HG03045 (cell line): ENCODE data around the gene CKAP2.
A peak's percentile ranks its signal among the peaks of the same experiment; 100 is the strongest.
"Not testable (repeated sequence)": the region's sequence is repeated elsewhere in the genome, so short reads cannot be mapped to it uniquely, and the experiment has no call there.

ENCODE experiments used
- ATAC-seq: cut with Tn5 transposase; IDR thresholded peaks from one replicate; pipeline ENCODE4 v1.9.1; 2021; ENCODE audit warnings: mild to moderate bottlenecking, moderate library complexity; ENCODE audit not compliant: unreplicated experiment

The CKAP2 gene

DNA sequence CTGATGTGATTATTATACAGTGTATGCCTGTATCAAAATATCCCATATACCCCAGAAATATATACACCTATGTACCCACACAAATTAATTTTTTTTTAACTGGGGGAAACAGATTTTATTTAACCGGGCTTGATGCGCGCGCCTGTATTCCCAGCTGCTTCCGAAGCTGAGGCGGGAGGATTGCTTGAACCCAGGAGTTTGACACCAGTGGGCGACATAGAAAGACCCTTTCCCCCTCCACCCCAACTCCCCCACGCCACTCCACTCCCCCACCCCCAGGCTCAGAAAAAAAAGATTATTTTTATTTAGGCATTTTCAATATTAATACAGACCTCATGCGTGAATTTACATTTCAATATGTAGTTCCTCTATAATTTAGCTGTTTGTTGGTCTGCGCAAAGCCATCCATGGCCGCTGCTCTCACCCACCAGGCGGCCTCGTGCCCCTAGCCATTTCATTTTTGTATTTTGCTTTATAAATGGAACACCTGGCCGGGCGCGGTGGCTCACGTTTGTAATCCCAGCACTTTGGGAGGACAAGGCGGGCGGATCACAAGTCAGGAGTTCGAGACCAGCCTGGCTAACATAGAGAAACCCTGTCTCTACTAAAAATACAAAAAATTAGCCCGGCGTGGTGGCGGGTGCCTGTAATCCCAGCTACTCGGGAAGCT, 4.0 kb upstream of the CKAP2 start:
- no peak for ATAC-seq

DNA sequence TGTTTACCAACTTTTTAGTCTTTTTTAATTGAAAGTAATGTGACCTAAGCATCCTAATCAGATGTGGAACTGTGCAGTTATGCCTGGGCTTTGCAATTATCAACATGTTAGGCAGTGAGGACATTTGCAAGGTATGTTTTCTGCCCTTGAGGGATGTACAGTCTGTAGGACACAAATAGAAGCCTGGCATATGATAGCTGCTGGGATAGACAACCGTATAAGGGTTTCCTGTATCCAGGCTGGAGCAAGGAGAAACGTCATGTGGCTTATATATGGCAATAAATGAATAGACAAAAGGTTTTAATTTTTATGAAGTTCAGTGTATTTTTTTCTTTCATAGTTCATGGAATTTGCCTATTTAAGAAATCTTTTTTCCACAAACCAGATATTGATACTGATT, 2.8 kb upstream of the CKAP2 start:
- no peak for ATAC-seq

DNA sequence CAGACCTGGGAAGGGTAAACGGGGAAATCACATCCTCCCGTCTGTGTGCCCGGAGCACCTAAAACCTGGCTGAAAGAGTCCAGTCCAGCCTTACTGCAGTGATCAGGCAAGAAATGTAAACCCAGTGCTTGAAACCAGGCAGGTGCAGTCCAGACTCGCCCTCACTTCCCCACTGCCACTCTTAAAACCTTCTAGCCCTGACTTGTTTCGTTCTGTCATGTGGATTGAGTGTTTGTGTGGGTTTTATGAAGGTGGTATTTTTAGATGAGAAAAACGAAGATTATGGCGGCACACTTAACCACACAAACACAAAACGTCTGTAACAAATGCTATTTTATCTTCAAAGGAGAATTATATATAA, 839 bp upstream of the CKAP2 start:
- ATAC-seq = peak; percentile 30

DNA sequence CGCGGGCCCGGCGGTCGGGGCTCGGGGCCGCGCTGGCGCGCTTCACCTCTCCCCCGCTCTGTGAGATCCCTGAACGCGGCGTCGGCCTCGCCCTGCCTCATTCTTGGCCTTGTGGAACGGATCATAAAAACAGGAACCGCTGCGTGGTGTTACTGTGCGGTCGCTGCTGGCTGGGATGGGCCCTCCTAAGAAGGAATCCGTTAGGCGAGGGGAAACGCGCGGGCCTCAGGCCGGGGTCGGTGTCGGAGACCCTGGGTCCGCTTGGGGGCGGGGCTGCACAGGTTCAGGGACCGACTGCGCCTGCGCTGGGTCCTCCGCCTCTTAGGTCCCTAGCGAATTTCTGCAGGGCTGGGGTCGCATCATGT, 381 bp downstream of the CKAP2 start:
- ATAC-seq = peak; percentile 33

DNA sequence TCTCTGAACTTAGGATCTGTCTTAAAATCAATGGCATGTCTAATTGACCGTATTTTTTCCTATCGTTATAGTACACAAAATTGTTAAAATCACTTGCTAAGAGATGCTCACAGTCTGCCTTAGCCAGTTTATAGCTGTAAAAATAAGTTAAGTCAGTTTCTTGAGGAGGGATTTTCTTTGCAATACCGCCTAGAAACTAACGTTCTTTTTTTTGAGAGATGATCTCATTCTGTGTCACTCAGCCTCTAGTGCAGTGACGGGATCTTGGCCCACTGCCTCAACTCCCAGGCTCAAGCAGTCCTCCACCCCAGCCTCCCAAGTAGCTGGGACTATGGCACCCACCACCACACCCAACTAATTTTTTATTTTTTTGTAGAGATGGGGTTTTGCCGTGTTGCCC, 4.4 kb downstream of the CKAP2 start:
- ATAC-seq = no peak

DNA sequence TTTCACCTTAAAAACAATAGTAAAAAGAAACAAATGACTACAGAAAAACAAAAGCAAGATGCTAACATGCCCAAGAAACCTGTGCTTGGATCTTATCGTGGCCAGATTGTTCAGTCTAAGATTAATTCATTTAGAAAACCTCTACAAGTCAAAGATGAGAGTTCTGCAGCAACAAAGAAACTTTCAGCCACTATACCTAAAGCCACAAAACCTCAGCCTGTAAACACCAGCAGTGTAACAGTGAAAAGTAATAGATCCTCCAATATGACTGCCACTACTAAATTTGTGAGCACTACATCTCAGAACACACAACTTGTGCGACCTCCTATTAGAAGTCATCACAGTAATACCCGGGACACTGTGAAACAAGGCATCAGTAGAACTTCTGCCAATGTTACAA, 6.0 kb downstream of the CKAP2 start:
- no peak for ATAC-seq

DNA sequence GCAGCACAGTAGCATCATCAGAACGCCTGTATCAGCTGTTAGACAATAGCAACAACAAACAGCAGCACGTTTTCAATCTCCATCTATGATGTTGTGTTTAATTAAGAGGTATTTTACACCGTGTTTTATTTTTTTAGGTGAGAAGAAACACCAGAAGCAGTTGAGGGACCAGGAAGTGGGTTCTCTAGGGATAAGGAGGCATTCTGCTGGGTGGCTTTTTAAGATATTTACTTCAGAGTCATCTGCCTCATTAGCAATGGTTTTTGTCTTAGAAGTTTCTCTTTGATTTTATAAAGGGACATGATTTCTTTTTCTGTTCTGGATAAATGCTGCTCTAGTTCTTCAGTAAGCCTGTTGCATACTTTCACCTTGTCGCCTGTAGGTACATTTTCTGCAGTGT, 8.2 kb downstream of the CKAP2 start:
- ATAC-seq = no peak

DNA sequence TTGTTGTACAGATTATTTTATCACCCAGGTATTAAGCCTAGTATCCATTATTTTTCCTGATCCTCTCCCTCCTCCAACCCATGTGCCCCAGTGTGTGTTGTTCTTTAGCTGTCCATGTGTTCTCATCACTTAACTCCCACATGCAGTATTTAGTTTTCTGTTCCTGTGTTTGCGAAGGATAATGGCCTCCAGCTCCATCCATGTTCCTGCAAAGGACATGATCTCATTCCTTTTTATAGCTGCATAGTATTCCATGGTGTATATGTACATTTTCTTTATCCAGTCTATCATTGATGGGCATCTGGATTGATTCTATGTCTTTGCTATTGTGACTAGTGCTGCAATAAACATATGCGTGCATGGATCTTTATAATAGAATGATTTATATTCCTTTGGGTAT, 13.2 kb downstream of the CKAP2 start:
- ATAC-seq = not testable (repeated sequence)

DNA sequence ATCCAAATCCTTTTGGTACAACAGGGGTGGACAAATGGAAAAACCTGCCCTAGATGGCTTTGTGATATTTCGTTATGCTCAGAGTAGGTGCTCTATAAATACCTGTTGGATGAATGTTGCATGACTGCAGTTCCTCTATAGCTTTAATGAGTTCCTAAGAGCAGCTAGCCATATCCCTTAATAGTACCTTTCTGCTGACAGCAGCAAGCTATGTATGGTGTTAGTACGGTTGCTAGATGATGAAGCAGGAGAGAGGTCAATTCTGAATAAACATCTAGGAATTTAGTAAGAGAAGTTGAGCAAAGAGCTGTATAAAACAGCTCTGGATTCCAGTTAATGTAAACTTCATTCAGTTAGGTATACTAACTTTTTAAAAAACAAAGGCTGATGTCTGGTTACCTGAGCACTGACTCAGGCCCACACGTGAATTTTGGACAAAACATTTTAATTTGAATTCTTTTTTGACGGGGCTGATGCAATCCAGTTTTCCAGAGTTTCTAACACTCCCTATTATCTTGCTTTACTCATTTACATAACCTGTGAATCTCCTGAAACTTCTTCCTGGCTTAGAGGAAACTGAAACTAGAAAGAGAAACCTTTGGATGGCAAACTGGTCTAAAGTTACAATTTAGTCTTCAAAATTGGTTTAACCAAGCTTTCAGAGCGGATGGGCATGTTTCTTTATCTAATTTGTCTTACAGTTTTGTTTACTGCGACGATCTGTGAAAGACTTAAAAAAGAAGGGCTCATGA, 25.6 kb downstream of the CKAP2 start:
- ATAC-seq = not testable (repeated sequence)

DNA sequence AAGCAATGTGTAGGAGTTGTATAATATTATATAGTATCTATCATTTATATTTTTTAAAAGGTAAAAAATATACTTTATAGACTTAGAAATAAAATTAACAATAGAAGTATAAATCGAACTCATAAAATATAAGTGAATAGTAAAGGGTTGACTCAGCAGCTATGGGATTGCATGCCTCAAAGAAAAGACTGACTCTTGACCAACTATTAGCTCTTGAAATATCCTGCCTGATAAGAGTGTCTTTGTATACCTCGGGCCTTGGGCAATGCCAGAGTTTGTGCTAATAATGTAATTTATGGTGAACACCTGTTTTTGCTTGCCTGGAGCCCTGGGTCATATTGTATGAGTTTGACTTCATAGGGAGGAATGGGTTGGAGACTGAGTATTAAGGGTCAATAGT, 31.8 kb downstream of the CKAP2 start:
- ATAC-seq = not testable (repeated sequence)

DNA sequence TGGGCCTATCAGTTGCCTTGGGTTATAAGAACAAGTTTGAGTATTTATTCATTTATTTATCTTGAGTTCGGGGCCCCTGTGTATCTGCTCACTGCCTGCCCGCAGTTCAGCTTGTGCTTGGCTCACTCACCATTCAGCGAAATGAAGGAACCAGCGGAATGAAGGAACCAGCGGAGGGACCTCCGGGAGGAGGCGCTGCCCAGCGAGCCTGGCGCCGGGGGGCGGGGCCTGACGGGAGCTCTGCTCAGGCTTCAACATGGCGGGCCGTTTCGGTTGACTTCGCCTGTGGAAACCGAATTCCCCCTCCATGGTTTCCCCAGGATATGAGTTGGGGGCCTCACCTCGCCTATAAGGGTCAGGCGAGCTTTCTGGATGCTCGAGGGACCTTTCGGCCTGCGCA, 33.5 kb downstream of the CKAP2 start:
- ATAC-seq = not testable (repeated sequence)

DNA sequence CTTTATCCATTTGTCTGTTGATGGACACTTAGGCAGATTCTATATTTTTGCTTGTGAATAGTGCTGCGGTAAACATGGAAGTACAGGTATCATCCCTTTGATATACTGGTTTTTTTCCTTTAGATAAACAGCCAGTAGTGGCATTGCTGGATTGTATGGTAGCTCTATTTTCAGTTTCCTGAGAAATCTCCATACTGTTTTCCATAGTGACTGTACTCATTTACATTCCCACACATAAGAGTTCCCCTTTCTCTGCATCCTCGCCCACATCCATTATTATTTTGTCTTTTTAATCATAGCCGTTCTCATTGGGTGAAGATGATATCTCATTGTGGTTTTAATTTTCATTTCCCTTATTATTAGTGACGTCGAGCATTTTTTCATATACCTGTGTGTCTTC, 35.7 kb downstream of the CKAP2 start:
- ATAC-seq = not testable (repeated sequence)

DNA sequence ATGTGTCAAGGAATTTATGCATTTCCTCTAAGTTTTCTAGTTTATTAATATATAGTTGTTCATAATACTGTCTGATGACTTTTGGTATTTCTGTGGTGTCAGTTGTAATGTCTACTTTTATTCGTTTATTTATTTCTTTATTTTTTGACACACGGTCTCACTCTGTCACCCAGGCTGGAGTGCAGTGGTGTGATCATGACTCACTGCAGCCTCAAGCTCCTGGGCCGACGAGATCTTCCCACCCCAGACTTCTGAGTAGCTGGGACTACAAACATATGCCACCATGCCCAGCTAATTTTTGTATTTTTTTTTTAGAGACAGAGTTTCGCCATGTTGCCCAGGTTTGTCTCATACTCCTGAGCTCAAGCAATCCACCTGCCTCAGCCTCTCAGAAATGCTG, 39.0 kb downstream of the CKAP2 start:
- not testable (repeated sequence) for ATAC-seq

DNA sequence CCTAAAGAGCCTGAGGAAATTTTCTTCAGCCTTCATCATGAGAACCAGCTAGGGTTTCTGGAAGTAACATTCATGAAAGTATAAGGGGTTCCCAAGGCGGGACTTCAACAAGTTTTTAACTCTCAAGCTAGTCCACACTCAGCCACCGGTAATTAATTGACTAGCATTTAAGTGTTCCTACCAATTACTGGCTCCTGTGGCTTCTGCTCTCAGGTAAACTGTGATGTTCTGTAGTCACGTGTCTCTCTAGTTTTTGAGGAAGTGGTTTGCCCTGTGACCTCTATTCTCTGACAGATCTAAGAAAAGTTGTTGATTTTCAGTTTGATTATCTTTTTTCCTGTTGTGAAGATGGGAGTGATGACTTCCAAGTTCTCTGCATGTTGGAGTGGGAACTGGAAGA, 42.7 kb downstream of the CKAP2 start:
- not testable (repeated sequence) for ATAC-seq

DNA sequence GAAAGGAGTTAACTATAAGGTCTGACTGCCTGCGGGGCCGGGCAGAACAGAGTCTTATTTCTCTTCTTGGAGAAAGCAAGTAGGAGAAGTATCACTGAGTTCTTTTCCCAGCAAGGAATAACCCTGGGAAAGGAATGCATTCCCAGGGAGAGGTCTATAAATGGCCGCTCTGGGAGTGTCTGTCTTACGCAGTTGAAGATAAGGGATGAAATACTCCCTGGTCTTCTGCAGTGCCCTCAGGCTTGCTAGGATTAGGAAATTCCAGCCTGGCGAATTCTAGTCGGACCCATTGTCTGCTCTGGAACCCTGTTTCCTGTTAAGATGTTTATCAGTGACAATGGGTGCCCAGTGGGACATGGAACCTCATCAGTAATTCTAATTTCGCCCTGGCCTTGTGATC, 47.0 kb downstream of the CKAP2 start:
- not testable (repeated sequence) for ATAC-seq

DNA sequence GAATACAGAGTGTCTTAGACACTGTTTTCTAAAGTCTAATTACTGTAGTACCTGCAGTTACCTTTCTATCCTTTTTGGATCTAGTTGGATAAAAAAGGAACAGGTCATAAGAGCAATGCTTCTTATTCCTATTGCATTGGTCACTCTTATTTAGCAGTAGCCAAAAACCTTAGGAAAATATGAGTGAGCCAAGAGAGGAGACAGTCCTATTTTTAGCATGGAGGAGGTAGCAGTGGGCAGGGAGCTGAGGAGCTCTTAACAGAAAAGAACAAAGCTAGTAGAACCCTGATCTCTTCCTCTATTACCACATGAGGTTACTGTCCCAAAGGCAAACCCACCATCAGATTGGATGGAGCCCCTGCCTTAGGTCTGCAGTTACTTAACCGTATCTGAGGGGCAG, 50.6 kb downstream of the CKAP2 start:
- ATAC-seq = not testable (repeated sequence)

DNA sequence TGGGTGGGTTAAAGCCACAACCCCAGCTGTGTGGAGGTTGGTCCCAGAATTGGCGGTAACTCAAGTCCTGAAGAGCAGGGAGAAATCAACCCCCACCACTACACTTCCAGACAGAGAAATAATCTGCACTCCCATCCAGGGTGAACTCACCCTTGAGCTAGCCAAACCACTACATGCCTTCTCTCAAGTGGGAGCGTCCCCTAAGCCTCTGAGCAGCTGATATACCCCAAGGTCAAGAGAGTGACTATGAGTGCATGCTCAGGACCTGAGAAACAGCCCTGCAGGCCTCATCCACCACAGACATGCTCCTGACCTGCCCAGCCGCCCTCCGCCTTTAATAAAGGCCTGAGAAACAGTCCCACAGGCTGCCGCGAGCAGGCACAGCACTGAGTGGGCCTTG, 54.3 kb downstream of the CKAP2 start:
- ATAC-seq = not testable (repeated sequence)

DNA sequence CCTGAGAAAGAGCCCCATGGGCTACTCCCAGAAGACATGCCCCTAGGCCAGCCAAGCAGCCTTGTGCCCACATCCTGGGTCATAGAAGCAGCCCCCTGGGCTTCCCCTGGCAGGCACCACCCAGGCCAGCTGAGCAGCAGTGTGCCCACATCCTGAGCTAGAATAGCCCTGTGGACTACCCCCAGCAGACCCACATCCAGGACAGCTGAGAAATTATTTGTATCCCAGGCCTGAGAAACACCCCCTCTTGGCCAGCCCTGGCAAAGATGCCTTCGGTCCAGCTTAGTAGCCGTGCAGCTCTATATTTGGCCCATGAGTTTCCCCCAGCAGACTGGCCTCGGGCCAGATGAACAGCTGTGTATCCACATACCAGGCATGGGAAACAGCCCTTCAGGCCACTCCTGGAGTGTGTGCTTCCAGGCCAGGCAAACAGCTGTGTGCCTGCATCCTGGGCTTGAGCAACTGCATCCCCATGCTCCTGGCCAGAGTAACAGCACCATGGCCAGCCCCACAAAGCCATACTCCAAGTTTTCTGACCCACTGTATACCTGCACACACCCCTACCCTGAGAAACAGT, 55.0 kb downstream of the CKAP2 start:
- not testable (repeated sequence) for ATAC-seq

DNA sequence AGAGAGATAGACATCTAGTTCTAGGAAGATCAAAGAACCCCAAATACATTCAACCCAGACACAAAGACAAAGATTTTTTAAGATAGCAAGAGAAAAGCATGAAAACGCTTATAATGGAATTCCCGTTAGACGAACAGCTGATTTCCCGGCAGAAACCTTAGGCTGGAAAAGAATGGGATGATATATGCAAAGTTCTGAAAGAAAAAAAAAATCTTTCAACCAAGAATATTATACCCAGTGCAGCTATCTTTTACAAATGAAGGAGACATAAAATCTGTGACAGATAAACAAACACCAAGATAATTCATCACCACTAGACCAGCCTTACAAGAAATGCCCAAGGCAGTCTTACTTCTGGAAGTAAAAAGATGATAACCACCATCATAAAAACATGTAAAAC, 56.3 kb downstream of the CKAP2 start:
- not testable (repeated sequence) for ATAC-seq

DNA sequence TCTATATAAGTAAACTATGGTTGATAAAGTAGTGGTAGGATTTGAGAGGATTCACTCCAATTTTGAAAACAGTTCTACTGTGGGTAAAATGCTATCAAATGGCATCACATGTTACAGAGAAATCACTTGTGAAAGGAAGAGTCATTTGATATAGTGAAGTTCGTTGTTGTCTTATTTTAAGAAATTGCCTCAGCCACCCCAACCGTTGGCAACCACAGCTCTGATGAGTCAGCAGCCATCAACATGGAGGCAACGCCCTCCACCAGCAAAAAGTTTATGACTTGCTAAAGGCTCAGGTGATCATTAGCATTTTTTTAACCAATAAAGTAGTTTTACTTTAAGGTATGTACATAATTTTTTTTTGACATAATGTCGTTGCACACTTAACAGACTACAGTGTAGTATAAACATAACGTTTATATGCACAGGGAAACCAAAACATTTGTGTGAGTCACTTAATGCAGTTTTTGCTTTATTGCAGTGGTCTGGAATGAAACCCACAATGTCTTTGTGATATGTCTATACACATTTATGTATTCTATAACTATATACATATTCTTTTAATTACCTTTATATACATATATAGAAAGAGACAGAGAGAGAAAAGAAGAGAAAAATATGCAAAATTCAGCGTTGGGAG, 58.8 kb downstream of the CKAP2 start:
- ATAC-seq = not testable (repeated sequence)

DNA sequence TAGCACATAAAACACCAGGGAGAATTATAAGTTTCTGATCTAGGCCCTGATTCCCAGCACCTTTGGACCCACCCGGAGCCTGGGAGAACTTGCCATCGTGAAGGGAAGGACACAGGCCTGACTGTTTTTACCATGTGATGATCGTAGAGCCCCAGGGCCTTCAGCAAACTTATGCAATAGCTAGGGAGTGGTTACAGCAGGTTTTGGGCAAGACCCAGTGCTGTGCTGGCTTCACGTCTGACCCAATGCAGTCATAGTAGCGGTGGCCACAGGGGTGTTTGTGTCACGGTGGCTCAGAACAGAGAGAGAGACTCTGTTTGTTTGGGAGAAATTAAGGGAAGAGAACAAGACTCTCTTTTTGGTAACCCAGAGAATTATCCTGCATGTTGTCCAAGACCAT, 68.0 kb downstream of the CKAP2 start:
- ATAC-seq = not testable (repeated sequence)
